T-cell (primary cell): ENCODE data around the gene SORCS3. TPM values are rescaled to one million over a fixed set of nuclear protein-coding genes. Genes with fewer than 3 reads are reported as not detected.

ENCODE experiments used
- ATAC-seq, 4 experiments: fragments of 200-7000 bp in 3 of 4; fragments of 150-1000 bp in 1 of 4; cut with Tn5 transposase; replicated peaks in 1 of 4; 1 replicate in 3 of 4; 2 replicates in 1 of 4; pipeline ENCODE4 v1.10.0; 2021; ENCODE audit warnings: moderate library complexity in 3 of 4, mild to moderate bottlenecking in 2 of 4, moderate number of reproducible peaks in 1 of 4
- CTCF ChIA-PET, 2 donors: fragments of 300-600 bp; sonication (Branson Sonifier 250); formaldehyde crosslinking; loops; one replicate each; lab custom pipeline; 2022; ENCODE audit warnings: antibody characterized with exemption in 2 of 2; lab: Charles Lee
- POLR2A ChIA-PET, 2 donors: fragments of 300-600 bp; sonication (Branson Sonifier 250); formaldehyde crosslinking; loops; one replicate each; lab custom pipeline; 2022; ENCODE audit warnings: antibody characterized with exemption in 2 of 2; lab: Charles Lee
- DNase-seq, 35 experiments: peaks; one replicate each; pipeline versions ENCODE4 v3.0.0 to v3.0.0-alpha.2; 2013 to 2023
- H3K27ac ChIP-seq: one replicate; pipeline ENCODE4 v1.5.1; 2013; ENCODE audit warnings: low read length
- H3K27me3 ChIP-seq, 2 experiments: replicated peaks in 1 of 2; 1 replicate in 1 of 2; 2 replicates in 1 of 2; pipeline versions ENCODE4 v1.6.1 to v1.7.0; 2013; ENCODE audit warnings: low read length in 1 of 2, mixed read lengths in 1 of 2; ENCODE audit not compliant: control insufficient read depth in 2 of 2, insufficient read depth in 2 of 2; ENCODE audit errors: extremely low read depth in 1 of 2
- H3K36me3 ChIP-seq, 2 donors: 1 replicate in 1 of 2; 2 replicates in 1 of 2; pipeline versions ENCODE4 v1.6.1 to v1.7.0; 2013; ENCODE audit warnings: low read length in 1 of 2; ENCODE audit not compliant: control insufficient read depth in 2 of 2, insufficient read depth in 1 of 2; ENCODE audit errors: extremely low read depth in 1 of 2
- H3K4me1 ChIP-seq, 2 experiments: 1 replicate in 1 of 2; 2 replicates in 1 of 2; pipeline versions ENCODE4 v1.6.1 to v1.7.0; 2013; ENCODE audit warnings: low read length in 2 of 2, mixed read lengths in 1 of 2; ENCODE audit not compliant: insufficient read depth in 2 of 2, control insufficient read depth in 1 of 2; ENCODE audit errors: extremely low read depth in 1 of 2
- H3K4me3 ChIP-seq, 2 donors: 1 replicate in 1 of 2; 2 replicates in 1 of 2; pipeline versions ENCODE4 v1.5.1 to v1.7.0; 2013; ENCODE audit warnings: mild to moderate bottlenecking in 2 of 2, low read length in 1 of 2, moderate library complexity in 1 of 2; ENCODE audit not compliant: control insufficient read depth in 1 of 2; ENCODE audit errors: extremely low read depth in 1 of 2
- H3K9me3 ChIP-seq: 2 replicates; pipeline ENCODE4 v1.7.0; 2013
- H3K27ac Mint-ChIP-seq, 2 donors: one replicate each; pipeline ENCODE4 v1.8.0; 2020 to 2021; ENCODE audit warnings: mild to moderate bottlenecking in 2 of 2, mixed read lengths in 2 of 2
- H3K27me3 Mint-ChIP-seq, 2 donors: one replicate each; pipeline ENCODE4 v1.8.0; 2021 to 2022; ENCODE audit warnings: mixed read lengths in 2 of 2
- H3K36me3 Mint-ChIP-seq: one replicate; pipeline ENCODE4 v1.8.0; 2021; ENCODE audit warnings: mixed read lengths
- H3K4me1 Mint-ChIP-seq, 3 donors: one replicate each; pipeline ENCODE4 v1.8.0; 2020 to 2022; ENCODE audit warnings: mixed read lengths in 3 of 3, mild to moderate bottlenecking in 1 of 3
- H3K4me3 Mint-ChIP-seq, 3 donors: one replicate each; pipeline ENCODE4 v1.8.0; 2020 to 2022; ENCODE audit warnings: mild to moderate bottlenecking in 3 of 3, mixed read lengths in 3 of 3, moderate library complexity in 3 of 3
- H3K9me3 Mint-ChIP-seq, 3 donors: one replicate each; pipeline ENCODE4 v1.8.0; 2020 to 2022; ENCODE audit warnings: mixed read lengths in 3 of 3
- WGBS: methylation state at CpG from one replicate; pipeline ENCODE4 v1.1.5; 2013; ENCODE audit warnings: missing lambda C conversion rate; ENCODE audit not compliant: insufficient coverage; 5-methylcytosine and 5-hydroxymethylcytosine counted together
- total RNA-seq, 35 experiments: library from RNA in 6 of 35; stranded (reverse) in 6 of 35; fragments of 120-200 nt in 1 of 35; gene quantifications; one replicate each; pipeline versions ENCODE4 v1.2.1 to v1.2.4 and lab custom pipeline; 2013 to 2026

SORCS3 gene
- total RNA-seq, 5 donors from 2014 or later (not counting 1 experiment from before 2014, with no cell fraction given), result 0.03 to 1.8 (median 0.50) TPM; not detected in 1

- H3K9me3 ChIP-seq, result no peaks in the 10 kb centered on the region
- POLR2A ChIA-PET, result no interaction called here
- no peak overlapping the region for H3K4me3 ChIP-seq
- peaks cover 0 to 17% of the 10 kb centered on the region in 2 experiments for H3K27me3 ChIP-seq
- Mint-ChIP-seq H3K27me3 (peaks cover 31 to 44% of the 10 kb centered on the region in 2 donors), H3K27ac (no peak overlapping the region), H3K4me3 (no peak overlapping the region), H3K4me1 (no peaks in the 10 kb centered on the region), H3K9me3 (no peaks in the 10 kb centered on the region), H3K36me3 (no peaks in the 10 kb centered on the region)
- DNase-seq, result no peak
- WGBS, result no CpG with 5 or more reads among the region's 3 CpGs
- no peaks in the 10 kb centered on the region for H3K36me3 ChIP-seq
- no peak overlapping the region for H3K27ac ChIP-seq
- no peak for ATAC-seq
- CTCF ChIA-PET, result no interaction called here
- no peaks in the 10 kb centered on the region for H3K4me1 ChIP-seq
Measured at GRCh38 chr10:104631946-104632345, 9.1 kb upstream of the SORCS3 start.

- Histone ChIP-seq H3K27ac (no peak overlapping the region), H3K36me3 (no peaks in the 10 kb centered on the region), H3K4me3 (no peak overlapping the region), H3K9me3 (no peaks in the 10 kb centered on the region), H3K4me1 (peaks cover 0 to 6% of the 10 kb centered on the region in 2 experiments), H3K27me3 (peaks cover 15 to 55% of the 10 kb centered on the region in 2 experiments)
- no peaks in the 10 kb centered on the region for H3K9me3 Mint-ChIP-seq
- 6% methylated on average over 42 of the region's 42 CpGs for WGBS
- peaks cover 8 to 22% (median 10%) of the 10 kb centered on the region in 3 donors for H3K4me1 Mint-ChIP-seq
- ATAC-seq (no peak), DNase-seq (no peak)
- CTCF ChIA-PET, result interaction anchor here in 1 of 2 donors (0.7 kb wide), 1 partner anchor 35 kb away, joined by 3 read pairs; no protein-coding TSS in a partner anchor
- POLR2A ChIA-PET, result no interaction called here
- peaks cover 50 to 63% of the 10 kb centered on the region in 2 donors for H3K27me3 Mint-ChIP-seq
- H3K27ac Mint-ChIP-seq, result no peak overlapping the region
- H3K4me3 Mint-ChIP-seq, result peak overlapping the region in 1 of 3 donors; percentile 20
- no peaks in the 10 kb centered on the region for H3K36me3 Mint-ChIP-seq
Measured at GRCh38 chr10:104638861-104639589, 2.1 kb upstream of the SORCS3 start.

DNA sequence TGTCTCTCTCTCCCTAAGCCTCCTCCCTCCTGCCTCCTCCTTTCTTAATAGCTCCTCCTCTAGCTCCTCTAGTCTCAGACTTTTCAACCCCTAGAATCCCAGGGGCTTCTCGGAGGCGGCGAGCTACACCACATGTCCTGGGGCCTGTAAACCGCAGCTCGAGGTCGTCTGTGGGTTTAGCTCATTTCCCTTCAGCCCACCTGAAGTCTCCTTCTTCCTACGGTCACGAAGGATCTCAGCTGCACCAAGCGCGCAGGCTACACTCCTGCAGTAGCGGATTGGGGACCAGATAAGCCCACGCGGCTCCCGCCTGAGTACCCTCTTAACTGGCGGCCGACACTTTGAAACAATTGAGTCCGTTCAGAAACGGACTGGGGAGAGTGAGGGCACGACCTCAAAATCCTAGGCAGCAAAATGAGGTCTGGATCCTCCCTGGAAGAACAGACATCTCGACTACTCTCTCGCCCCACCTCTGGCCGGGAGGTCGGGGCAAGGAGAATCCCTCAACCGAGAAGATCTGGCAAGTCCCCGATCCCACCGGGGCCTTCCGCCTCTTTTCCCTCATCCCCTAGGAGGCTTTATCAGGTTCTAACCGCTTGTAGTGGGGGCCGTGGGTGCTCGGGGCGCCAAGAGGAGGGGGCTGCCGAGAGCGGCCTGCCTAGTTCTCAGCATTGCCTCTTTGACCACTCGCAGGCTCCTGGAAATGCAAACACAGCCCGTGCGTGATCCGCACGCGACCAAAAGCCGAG is 1.3 kb upstream of the SORCS3 start:
- H3K4me3 Mint-ChIP-seq, result peak overlapping the region in 1 of 3 donors; percentile 20
- ATAC-seq (no peak), DNase-seq (no peak)
- no peaks in the 10 kb centered on the region for H3K36me3 ChIP-seq
- 5% methylated on average over 25 of the region's 40 CpGs for WGBS
- H3K9me3 ChIP-seq, result no peaks in the 10 kb centered on the region
- H3K4me3 ChIP-seq, result no peak overlapping the region
- H3K27me3 ChIP-seq, result peaks cover 15 to 57% of the 10 kb centered on the region in 2 experiments
- peaks cover 53 to 67% of the 10 kb centered on the region in 2 donors for H3K27me3 Mint-ChIP-seq
- H3K27ac Mint-ChIP-seq, result no peak overlapping the region
- ChIA-PET POLR2A (no interaction called here), CTCF (interaction anchor here in 1 of 2 donors (0.7 kb wide), 1 partner anchor 34 kb away, joined by 3 read pairs; no protein-coding TSS in a partner anchor)
- no peaks in the 10 kb centered on the region for H3K36me3 Mint-ChIP-seq
- no peaks in the 10 kb centered on the region for H3K9me3 Mint-ChIP-seq
- no peak overlapping the region for H3K27ac ChIP-seq
- H3K4me1 ChIP-seq, result peaks cover 0 to 6% of the 10 kb centered on the region in 2 experiments
- H3K4me1 Mint-ChIP-seq, result peaks cover 8 to 22% (median 10%) of the 10 kb centered on the region in 3 donors

- no peak overlapping the region for H3K4me3 Mint-ChIP-seq
- H3K9me3 Mint-ChIP-seq, result no peaks in the 10 kb centered on the region
- no peak overlapping the region for H3K27ac ChIP-seq
- peaks cover 52 to 67% of the 10 kb centered on the region in 2 donors for H3K27me3 Mint-ChIP-seq
- CTCF ChIA-PET, result no interaction called here
- peaks cover 8 to 22% (median 10%) of the 10 kb centered on the region in 3 donors for H3K4me1 Mint-ChIP-seq
- ATAC-seq (no peak), DNase-seq (no peak)
- H3K4me3 ChIP-seq, result no peak overlapping the region
- H3K36me3 ChIP-seq, result no peaks in the 10 kb centered on the region
- H3K27me3 ChIP-seq, result peaks cover 15 to 59% of the 10 kb centered on the region in 2 experiments
- no peaks in the 10 kb centered on the region for H3K36me3 Mint-ChIP-seq
- H3K27ac Mint-ChIP-seq, result no peak overlapping the region
- H3K9me3 ChIP-seq, result no peaks in the 10 kb centered on the region
- POLR2A ChIA-PET, result no interaction called here
- WGBS, result 4% methylated on average over 62 of the region's 82 CpGs
- H3K4me1 ChIP-seq, result peaks cover 0 to 6% of the 10 kb centered on the region in 2 experiments
Measured at GRCh38 chr10:104640339-104641186, 527 bp upstream of the SORCS3 start.

DNA sequence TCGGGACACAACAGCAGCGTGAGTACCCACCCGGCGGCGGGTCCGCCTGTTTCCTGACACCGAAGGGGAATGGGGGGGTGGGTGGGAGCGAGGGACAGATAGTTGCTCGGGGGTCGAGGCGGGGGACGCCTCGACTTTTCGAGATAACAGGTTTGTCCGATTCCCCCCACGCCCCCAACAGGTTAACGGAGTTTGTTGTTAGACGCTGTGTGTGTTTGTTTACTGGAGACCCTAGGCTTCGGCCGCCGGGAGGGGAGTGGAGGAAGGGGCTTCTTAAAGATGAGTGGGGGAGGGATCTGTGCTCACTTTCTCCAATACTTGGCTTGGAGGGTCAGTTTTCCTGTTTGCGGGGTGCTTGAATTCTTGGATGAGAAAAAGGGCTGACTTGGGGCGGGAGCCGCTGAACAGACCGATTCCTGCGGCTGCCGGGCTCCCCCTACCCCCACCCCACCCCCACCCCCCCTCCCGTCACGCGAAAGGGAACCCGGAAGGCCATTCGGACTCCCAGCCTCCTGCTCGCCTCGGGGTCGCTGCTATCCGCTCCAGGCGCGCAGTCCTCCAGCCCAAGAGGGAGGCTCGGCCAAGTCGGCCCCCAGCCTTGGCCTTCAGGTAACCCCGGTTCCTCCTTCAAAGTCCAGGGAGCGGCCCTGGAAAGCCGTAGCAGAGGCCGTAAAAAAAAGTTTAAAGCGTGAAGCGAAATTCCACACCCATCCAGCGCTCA is 1.0 kb downstream of the SORCS3 start:
- WGBS, result 6% methylated on average over 20 of the region's 47 CpGs
- no peak overlapping the region for H3K27ac Mint-ChIP-seq
- H3K9me3 Mint-ChIP-seq, result no peaks in the 10 kb centered on the region
- H3K27me3 Mint-ChIP-seq, result peaks cover 58 to 68% of the 10 kb centered on the region in 2 donors
- ATAC-seq (no peak), DNase-seq (no peak)
- Histone ChIP-seq H3K27ac (no peak overlapping the region), H3K4me1 (peaks cover 0 to 6% of the 10 kb centered on the region in 2 experiments), H3K4me3 (no peak overlapping the region), H3K27me3 (peaks cover 15 to 55% of the 10 kb centered on the region in 2 experiments), H3K36me3 (no peaks in the 10 kb centered on the region), H3K9me3 (no peaks in the 10 kb centered on the region)
- CTCF ChIA-PET, result no interaction called here
- POLR2A ChIA-PET, result no interaction called here
- no peak overlapping the region for H3K4me3 Mint-ChIP-seq
- H3K4me1 Mint-ChIP-seq, result peaks cover 8 to 22% (median 10%) of the 10 kb centered on the region in 3 donors
- H3K36me3 Mint-ChIP-seq, result no peaks in the 10 kb centered on the region
